ENCODE data around the gene RNU1-4.
"Not testable (repeated sequence)": the region's sequence is repeated elsewhere in the genome, so short reads cannot be mapped to it uniquely, and the experiment has no call there.

DNA sequence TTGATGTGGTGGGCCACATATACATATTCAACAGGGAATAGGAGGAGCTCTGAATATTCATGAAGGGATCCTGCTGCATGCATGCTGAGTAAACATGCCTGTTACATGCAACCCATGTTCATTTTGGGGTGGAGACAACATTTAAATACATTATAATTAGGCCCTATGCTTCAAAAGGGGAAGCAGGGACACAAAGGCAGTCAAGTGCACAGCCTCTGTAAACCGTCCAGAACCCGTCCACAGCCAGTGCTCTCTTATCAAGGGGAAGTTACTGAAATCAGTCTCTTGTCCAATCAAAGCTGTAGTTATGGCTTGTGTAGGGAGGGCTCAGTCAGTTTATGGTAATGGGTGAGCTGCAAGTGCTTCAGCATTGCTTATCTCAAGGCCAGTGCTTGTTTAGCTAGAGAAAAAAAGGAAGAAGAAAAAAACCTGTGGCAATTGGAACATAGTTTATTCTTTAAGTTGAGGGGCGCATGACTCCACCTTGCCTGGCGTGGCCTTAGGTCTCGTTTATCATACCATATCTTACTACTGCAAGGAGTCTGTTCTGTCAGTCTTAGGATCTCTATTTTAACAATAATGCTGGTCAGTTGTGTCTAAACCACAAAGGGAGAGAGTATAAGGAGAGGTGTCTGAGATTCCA, 7.9 kb upstream of the RNU1-4 start:
- TF ChIP-seq POLR2A (IDR thresholded peaks at IDR 0.05; ENCODE audit: low read depth, low read length); POLR2AphosphoS5 (IDR thresholded peaks at IDR 0.05; ENCODE audit: low read depth, low read length); TAF1 (IDR thresholded peaks at IDR 0.05; ENCODE audit: borderline replicate concordance, low read depth, low read length): not testable (repeated sequence)
